Sigmoid colon (tissue), 4 donors: ENCODE results near the gene RIPOR3.

Source experiments
- CTCF ChIP-seq, 4 experiments: fragments of 450-650 bp in 3 of 4; fragments of 200-600 bp in 1 of 4; IDR thresholded peaks; one replicate each; pipeline ENCODE4 v1.5.1; 2016 to 2019; ENCODE audit warnings: antibody characterized with exemption in 4 of 4, mild to moderate bottlenecking in 3 of 4, moderate library complexity in 2 of 4
- POLR2A ChIP-seq, 2 donors: fragments of 450-650 bp; IDR thresholded peaks; one replicate each; pipeline ENCODE4 v1.6.1; 2016; ENCODE audit warnings: antibody characterized with exemption in 2 of 2, mild to moderate bottlenecking in 2 of 2, moderate library complexity in 2 of 2
- POLR2AphosphoS5 ChIP-seq, 4 donors: sonication (generic); formaldehyde crosslinking; IDR thresholded peaks; one replicate each; pipeline ENCODE4 v1.6.1; 2017; ENCODE audit warnings: antibody characterized with exemption in 4 of 4

- TF ChIP-seq CTCF (IDR thresholded peaks at IDR 0.05) (no peak), POLR2A (IDR thresholded peaks at IDR 0.05) (no peak), POLR2AphosphoS5 (IDR thresholded peaks at IDR 0.05) (no peak)
These were observed 105.7 kb downstream of the RIPOR3 start for GRCh38 chr20:50585678-50586077.
